Panc1 (cell line): ENCODE results near the gene ICAM4.
"Not testable (repeated sequence)": the region's sequence is repeated elsewhere in the genome, so short reads cannot be mapped to it uniquely, and the experiment has no call there.

Source experiments
- CTCF ChIP-seq: fragments of 450-650 bp; IDR thresholded peaks from 2 replicates; pipeline ENCODE4 v1.5.1; 2017; ENCODE audit warnings: mild to moderate bottlenecking
- POLR2AphosphoS5 ChIP-seq: IDR thresholded peaks from 2 replicates; pipeline ENCODE4 v1.6.1; 2012; ENCODE audit warnings: mild to moderate bottlenecking, low read depth, low read length, moderate library complexity
- SIN3A ChIP-seq: IDR thresholded peaks from 2 replicates; pipeline ENCODE4 v1.6.1; 2012; ENCODE audit warnings: low read depth, mild to moderate bottlenecking, low read length, moderate library complexity, borderline replicate concordance; ENCODE audit not compliant: insufficient read depth
- TCF7L2 ChIP-seq: IDR thresholded peaks from 2 replicates; pipeline ENCODE4 v1.6.1; 2011; ENCODE audit warnings: mild to moderate bottlenecking, low read depth, low read length, inconsistent platforms
- TF ChIP-seq, protein P1 (sequence below), 2 experiments: IDR thresholded peaks; 2 replicates each; pipeline ENCODE4 v1.6.1; 2011 to 2012; ENCODE audit warnings: low read depth in 2 of 2, control low read depth in 1 of 2, low read length in 1 of 2, mild to moderate bottlenecking in 1 of 2, moderate library complexity in 1 of 2; ENCODE audit not compliant: insufficient read depth in 1 of 2

- TF ChIP-seq, protein P1, sequence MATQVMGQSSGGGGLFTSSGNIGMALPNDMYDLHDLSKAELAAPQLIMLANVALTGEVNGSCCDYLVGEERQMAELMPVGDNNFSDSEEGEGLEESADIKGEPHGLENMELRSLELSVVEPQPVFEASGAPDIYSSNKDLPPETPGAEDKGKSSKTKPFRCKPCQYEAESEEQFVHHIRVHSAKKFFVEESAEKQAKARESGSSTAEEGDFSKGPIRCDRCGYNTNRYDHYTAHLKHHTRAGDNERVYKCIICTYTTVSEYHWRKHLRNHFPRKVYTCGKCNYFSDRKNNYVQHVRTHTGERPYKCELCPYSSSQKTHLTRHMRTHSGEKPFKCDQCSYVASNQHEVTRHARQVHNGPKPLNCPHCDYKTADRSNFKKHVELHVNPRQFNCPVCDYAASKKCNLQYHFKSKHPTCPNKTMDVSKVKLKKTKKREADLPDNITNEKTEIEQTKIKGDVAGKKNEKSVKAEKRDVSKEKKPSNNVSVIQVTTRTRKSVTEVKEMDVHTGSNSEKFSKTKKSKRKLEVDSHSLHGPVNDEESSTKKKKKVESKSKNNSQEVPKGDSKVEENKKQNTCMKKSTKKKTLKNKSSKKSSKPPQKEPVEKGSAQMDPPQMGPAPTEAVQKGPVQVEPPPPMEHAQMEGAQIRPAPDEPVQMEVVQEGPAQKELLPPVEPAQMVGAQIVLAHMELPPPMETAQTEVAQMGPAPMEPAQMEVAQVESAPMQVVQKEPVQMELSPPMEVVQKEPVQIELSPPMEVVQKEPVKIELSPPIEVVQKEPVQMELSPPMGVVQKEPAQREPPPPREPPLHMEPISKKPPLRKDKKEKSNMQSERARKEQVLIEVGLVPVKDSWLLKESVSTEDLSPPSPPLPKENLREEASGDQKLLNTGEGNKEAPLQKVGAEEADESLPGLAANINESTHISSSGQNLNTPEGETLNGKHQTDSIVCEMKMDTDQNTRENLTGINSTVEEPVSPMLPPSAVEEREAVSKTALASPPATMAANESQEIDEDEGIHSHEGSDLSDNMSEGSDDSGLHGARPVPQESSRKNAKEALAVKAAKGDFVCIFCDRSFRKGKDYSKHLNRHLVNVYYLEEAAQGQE (IDR thresholded peaks at IDR 0.05; ENCODE audit: insufficient read depth in 1 of 2, low read depth in 2 of 2, low read length in 1 of 2) = not testable (repeated sequence)
- TF ChIP-seq CTCF, SIN3A, POLR2AphosphoS5, TCF7L2: not testable (repeated sequence)
These were observed 50.0 kb downstream of the ICAM4 start for GRCh38 chr19:10336725-10337124.
